OCI-LY7 (cell line): ENCODE measurements around the gene KCTD21. TPM values are rescaled to one million over a fixed set of nuclear protein-coding genes. Genes with fewer than 3 reads are reported as not detected.

ENCODE experiments used
- BruUV-seq: library from RNA; stranded (reverse); fragments of 400-500 nt; replicated peaks from 2 replicates; lab custom pipeline; 2021; lab: Mats Ljungman, UMichigan
- CTCF ChIA-PET: fragments of 300-600 bp; sonication (Branson Sonifier 250); formaldehyde crosslinking; loops from one replicate; lab custom pipeline; 2022; ENCODE audit warnings: antibody characterized with exemption; ENCODE audit not compliant: unreplicated experiment; lab: Charles Lee
- POLR2A ChIA-PET: fragments of 300-600 bp; sonication (Branson Sonifier 250); formaldehyde crosslinking; loops from one replicate; lab custom pipeline; 2022; ENCODE audit warnings: antibody characterized with exemption; lab: Charles Lee
- DNase-seq: peaks from one replicate; pipeline ENCODE4 v3.0.0-alpha.2; 2015; ENCODE audit warnings: low spot score
- H2AFZ ChIP-seq: fragments of 200-600 bp; sonication (generic), shearing (Covaris generic); 2 replicates; pipeline ENCODE4 v1.6.1; 2014; ENCODE audit warnings: mild to moderate bottlenecking, antibody characterized with exemption, low read length, moderate library complexity
- H3K27ac ChIP-seq: fragments of 200-600 bp; sonication (generic); 2 replicates; pipeline ENCODE4 v1.5.1; 2014; ENCODE audit warnings: mixed run types, low read depth, mild to moderate bottlenecking, moderate library complexity, low read length, inconsistent platforms; ENCODE audit not compliant: poor library complexity, severe bottlenecking
- H3K36me3 ChIP-seq: fragments of 200-600 bp; sonication (generic); 2 replicates; pipeline ENCODE4 v1.6.1; 2014; ENCODE audit warnings: mild to moderate bottlenecking, antibody characterized with exemption, low read length, moderate library complexity, mixed read lengths; ENCODE audit not compliant: insufficient read depth
- H3K4me1 ChIP-seq: fragments of 200-600 bp; sonication (generic); 2 replicates; pipeline ENCODE4 v1.5.1; 2014; ENCODE audit warnings: mild to moderate bottlenecking, low read length; ENCODE audit not compliant: insufficient read depth, poor library complexity, severe bottlenecking
- H3K4me2 ChIP-seq: fragments of 200-600 bp; sonication (generic); 2 replicates; pipeline ENCODE4 v1.6.1; 2014; ENCODE audit warnings: mild to moderate bottlenecking, low read length
- H3K4me3 ChIP-seq: fragments of 200-600 bp; sonication (generic); 2 replicates; pipeline ENCODE4 v1.5.1; 2014; ENCODE audit warnings: mild to moderate bottlenecking, low read depth, low read length; ENCODE audit not compliant: poor library complexity, severe bottlenecking
- H3K79me2 ChIP-seq: fragments of 200-600 bp; sonication (generic); 2 replicates; pipeline ENCODE4 v1.6.1; 2016; ENCODE audit warnings: low read depth, mild to moderate bottlenecking, low read length, moderate library complexity, mixed read lengths; ENCODE audit not compliant: insufficient read depth
- H3K9me2 ChIP-seq: fragments of 200-600 bp; sonication (generic); 2 replicates; pipeline ENCODE4 v1.6.1; 2016; ENCODE audit warnings: mild to moderate bottlenecking, low read length, mixed read lengths; ENCODE audit not compliant: insufficient read depth
- H3K9me3 ChIP-seq: fragments of 200-600 bp; sonication (generic); 2 replicates; pipeline ENCODE4 v1.6.1; 2014; ENCODE audit warnings: mild to moderate bottlenecking, mixed run types, low read length, mixed read lengths
- H4K20me1 ChIP-seq: fragments of 200-600 bp; sonication (generic); 2 replicates; pipeline ENCODE4 v1.6.1; 2014; ENCODE audit warnings: mild to moderate bottlenecking, antibody characterized with exemption, low read length, moderate library complexity, mixed read lengths; ENCODE audit not compliant: insufficient read depth
- CTCF ChIP-seq: fragments of 200-600 bp; sonication (generic); conservative IDR thresholded peaks from 2 replicates; pipeline ENCODE4 v1.5.1; 2014; ENCODE audit warnings: mild to moderate bottlenecking, antibody characterized with exemption, low read length, moderate library complexity, mixed read lengths
- EZH2phosphoT487 ChIP-seq: fragments of 200-600 bp; sonication (generic); IDR thresholded peaks from 2 replicates; pipeline ENCODE4 v1.6.1; 2018; ENCODE audit warnings: low read depth, borderline replicate concordance, mild to moderate bottlenecking, mixed run types, antibody characterized with exemption, low read length, moderate library complexity, mixed read lengths
- intact Hi-C: fragments of 100-400 bp; cut with micrococcal nuclease; formaldehyde crosslinking; loops from one replicate; pipeline ENCODE4 v1.10.0; 2022; ENCODE audit not compliant: unreplicated experiment
- total RNA-seq, 2 experiments: library from RNA; depleted of rRNA in 1 of 2; stranded (reverse); fragments of >200 nt in 1 of 2; shearing (Covaris generic) in 1 of 2; gene quantifications; 2 replicates each; pipeline ENCODE4 v1.2.3, GENCODE V29; 2014 to 2022

KCTD21 gene
- total RNA-seq, 2 experiments from 2014 or later: 1.5 to 2.5 TPM

DNA sequence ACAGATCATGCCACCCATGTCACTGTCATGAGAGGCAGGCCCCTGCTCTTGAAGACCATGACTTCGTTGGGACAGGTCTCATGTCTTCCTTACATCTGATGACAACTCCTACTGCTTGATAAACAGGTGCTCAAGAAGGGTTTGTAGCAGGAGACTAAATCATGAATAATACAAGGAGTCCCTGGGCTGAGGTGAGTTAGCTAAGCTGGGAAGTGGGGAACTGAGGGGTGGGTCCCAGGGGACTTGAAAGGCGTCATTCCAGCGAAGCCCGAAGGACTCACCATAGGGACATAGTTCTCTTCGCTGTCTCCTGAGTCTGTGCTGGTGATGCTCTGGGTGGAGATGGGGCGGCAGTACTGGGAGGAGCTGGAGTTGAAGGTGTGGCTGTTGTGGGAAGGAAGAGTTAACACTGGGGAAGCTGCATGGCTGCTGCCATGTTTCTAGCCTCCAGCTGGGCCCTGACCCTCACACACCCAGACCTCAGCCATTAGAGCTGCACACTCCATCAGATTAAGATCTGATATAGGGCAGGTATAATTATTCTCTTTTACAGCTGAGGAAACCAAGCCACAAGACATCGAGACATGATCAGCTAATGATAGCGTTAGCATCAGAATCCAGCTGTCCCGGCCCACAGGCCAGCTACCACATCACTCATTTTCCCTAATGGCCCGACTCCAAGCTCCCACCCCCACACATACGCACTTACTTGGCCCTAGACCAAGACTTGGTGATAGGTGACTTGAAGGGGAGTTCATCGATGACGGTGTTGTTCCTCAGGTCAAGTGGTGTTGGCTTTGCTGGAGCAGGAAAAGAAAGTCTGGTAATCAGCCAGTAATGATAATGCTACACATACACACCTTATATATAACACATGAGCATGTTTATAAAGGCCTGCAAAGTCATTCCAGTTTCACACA, 33.2 kb upstream of the KCTD21 start:
- CTCF ChIA-PET: no interaction called here
- H3K4me2 ChIP-seq: no peak overlapping the region

DNA sequence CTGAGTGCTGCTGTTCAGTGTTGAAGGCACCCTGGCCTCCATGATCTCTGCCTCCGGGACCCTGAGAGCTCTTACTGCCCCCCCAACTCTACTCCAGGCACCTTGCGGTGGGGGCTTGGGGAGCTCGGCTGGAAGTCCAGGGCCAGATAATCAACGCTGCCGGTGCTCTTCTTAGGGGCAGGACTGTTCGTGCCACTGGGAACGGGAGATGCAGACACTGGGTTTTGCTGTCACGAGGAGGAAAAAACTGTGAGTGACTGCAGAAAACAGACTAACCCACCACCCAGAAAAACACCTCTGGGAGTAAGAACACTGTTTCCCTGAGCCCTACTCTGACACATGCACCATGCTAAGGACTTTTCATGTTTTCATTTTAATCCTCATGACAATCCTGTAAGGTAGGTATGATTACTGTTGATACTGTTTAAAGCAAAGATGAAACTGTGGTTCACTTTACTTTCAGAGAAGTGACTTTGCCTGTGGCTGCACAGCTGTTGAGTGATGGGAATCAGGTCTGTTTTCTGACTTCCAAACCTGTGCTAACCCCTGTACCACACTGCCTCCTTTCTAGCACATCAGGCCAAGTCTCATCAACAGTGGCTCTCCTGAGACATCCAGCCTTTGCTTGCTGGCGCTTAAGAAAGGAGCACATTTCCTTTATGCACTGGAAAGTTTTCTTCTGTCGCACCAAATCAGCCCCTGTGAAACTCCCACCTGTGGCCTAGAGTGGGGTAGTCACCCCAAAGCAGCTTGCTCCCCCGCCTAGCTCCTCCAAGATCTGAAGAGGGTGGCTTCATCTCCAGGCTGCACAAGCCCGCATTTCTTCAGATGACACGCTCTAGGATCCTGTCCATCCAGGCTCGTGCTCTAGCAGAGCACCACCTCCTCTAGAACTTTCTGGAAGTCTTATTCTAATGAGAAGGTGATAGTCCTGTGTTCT, 32.1 kb upstream of the KCTD21 start:
- no peaks in the 10 kb centered on the region for H3K9me3 ChIP-seq
- H3K36me3 ChIP-seq: no peaks in the 10 kb centered on the region
- ChIA-PET POLR2A (no interaction called here), CTCF (no interaction called here)
- H3K4me2 ChIP-seq: no peak overlapping the region
- no TSS peak for BruUV-seq
- no peak overlapping the region for H3K4me3 ChIP-seq
- intact Hi-C loops: no loop called here
- H2AFZ ChIP-seq: no peak overlapping the region
- peaks cover 32% of the 10 kb centered on the region for H3K4me1 ChIP-seq
- no peak for DNase-seq
- no peak for TF ChIP-seq EZH2phosphoT487
- no peak for TF ChIP-seq CTCF
- H3K9me2 ChIP-seq: no peaks in the 10 kb centered on the region
- H4K20me1 ChIP-seq: no peaks in the 10 kb centered on the region
- H3K79me2 ChIP-seq: no peaks in the 10 kb centered on the region
- no peak overlapping the region for H3K27ac ChIP-seq

More for the DNA sequence above, 33.2 kb upstream of the KCTD21 start:
- no peaks in the 10 kb centered on the region for H3K9me3 ChIP-seq
- no peak overlapping the region for H2AFZ ChIP-seq
- no peaks in the 10 kb centered on the region for H3K9me2 ChIP-seq
- TF ChIP-seq EZH2phosphoT487 (no peak), CTCF (no peak)
- H4K20me1 ChIP-seq: no peaks in the 10 kb centered on the region
- intact Hi-C loops: loop anchor here (2.0 kb wide), 1 partner anchor 33 kb away; the partner anchor contains the start of genes KCTD21 and USP35
- H3K36me3 ChIP-seq: no peaks in the 10 kb centered on the region
- peaks cover 32% of the 10 kb centered on the region for H3K4me1 ChIP-seq
- H3K4me3 ChIP-seq: no peak overlapping the region
- H3K27ac ChIP-seq: no peak overlapping the region
- H3K79me2 ChIP-seq: no peaks in the 10 kb centered on the region
- POLR2A ChIA-PET: no interaction called here
- BruUV-seq: no TSS peak
- DNase-seq: no peak
